NCI-H2196 treated with DMSO at 0.1 percent for 48 hours (cell line): ENCODE data around the gene FBXW7.
A peak's percentile ranks its signal among the peaks of the same experiment; 100 is the strongest.

Experiments
- DNase-seq: peaks from one replicate; lab custom pipeline; 2025; ENCODE audit not compliant: unreplicated experiment; lab: John Stamatoyannopoulos, UW

Gene FBXW7, protein sequence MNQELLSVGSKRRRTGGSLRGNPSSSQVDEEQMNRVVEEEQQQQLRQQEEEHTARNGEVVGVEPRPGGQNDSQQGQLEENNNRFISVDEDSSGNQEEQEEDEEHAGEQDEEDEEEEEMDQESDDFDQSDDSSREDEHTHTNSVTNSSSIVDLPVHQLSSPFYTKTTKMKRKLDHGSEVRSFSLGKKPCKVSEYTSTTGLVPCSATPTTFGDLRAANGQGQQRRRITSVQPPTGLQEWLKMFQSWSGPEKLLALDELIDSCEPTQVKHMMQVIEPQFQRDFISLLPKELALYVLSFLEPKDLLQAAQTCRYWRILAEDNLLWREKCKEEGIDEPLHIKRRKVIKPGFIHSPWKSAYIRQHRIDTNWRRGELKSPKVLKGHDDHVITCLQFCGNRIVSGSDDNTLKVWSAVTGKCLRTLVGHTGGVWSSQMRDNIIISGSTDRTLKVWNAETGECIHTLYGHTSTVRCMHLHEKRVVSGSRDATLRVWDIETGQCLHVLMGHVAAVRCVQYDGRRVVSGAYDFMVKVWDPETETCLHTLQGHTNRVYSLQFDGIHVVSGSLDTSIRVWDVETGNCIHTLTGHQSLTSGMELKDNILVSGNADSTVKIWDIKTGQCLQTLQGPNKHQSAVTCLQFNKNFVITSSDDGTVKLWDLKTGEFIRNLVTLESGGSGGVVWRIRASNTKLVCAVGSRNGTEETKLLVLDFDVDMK

DNA sequence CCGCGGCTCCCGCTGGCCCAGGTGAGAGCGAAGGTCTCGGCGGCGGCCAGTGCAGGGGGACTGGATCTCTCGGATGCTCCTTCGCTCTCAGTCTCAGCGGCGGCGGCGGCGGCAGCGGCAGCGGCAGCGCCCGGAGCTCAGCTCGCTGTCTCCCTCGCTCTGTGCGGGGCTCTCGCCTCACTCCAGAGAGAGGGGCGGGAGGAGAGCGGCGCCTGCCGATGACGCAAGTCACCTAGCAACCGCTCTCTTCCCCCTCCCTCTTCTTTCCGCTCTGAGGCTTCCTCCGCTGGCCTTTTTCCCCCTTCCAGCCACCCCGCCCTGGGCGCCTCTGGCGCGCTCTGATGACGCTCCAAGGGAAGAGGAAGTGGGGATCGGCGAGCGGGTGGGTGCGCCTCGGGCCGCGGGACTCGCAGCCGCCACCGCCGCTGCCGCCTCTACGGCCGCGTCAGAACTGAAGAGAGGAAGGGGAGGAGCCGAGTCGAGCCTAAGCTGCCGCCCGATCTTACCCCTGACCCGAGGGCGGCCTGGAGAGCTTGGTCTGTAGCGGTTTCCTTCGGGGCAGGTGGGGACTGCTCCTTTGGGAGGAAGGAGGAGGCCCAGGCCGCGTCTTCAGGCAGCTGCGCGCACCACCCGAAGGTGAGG is at the start of gene FBXW7:
Gene FBXW7 (minus strand): TSS at position 190 of the 642 bp plus-strand sequence. CDS start 124,289 bp downstream, outside the sequence.
- DNase-seq, result peak; percentile 82

DNA sequence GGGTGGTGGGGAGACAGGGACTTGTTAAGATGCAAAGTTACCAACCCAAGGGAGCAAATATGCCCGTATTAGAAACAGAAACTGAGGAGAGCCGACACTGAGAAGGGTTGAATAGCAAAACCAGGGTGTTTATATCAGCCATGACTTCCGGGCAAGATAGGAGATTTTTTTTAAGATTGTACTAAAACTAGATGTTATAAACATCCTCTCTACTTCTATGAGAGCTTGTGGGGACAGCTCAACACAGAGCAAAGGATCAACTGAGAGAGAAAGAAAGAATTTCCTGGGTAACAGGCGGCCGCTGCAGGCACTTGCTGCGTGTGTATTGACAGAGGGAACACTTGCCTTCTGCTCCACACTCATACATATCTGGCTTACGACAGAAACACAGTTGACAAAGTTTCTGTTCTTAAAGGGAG is 49.1 kb upstream of the FBXW7 start:
- DNase-seq, result no peak

DNA sequence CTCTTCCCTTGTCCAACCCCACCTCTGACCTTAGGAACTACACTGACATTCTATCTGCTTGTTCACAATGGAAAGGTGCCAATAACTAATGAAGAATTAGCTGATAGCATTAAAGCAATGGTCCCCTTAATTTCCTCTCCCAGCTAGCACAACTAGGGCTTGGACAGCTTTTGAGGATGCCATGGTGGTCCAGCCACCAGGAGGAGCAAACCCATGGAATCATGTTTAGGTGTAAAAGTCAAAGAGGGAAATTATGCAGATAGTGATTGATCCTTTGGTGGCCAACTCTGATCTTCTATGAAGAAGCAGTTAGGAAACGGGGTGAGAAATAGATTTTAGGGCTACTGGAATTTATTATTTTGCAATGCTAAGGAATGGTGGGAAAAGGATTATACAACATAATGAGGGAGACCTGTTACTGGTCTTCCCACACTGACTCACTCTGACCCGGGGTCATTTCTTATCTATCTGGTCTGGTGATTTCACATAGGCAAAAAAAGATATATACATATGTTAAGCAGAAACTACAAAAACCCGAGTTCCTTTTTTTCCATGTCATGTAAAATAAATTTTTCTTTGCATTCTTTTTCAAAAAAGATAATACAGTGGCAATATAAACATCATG is 45.8 kb upstream of the FBXW7 start:
- DNase-seq, result no peak

DNA sequence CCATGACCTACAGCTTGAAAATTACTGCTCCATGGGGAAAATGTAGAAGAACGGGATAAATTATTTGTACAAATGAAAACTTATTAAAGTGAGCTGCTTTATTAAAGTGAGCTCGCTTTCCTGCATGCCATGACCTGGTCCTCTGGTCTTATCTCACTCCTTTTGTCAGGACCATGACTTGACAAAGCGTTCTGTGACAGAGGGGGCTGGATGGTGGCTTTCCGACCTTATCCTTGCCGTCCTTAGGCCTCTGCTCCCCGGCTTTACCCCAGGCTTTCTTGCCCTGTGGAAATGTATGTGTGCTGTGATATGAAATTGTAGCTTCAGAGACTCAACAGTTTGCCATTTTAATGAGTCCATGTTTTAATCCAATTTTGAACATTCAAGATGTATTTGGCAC is 44.0 kb upstream of the FBXW7 start:
- no peak for DNase-seq

DNA sequence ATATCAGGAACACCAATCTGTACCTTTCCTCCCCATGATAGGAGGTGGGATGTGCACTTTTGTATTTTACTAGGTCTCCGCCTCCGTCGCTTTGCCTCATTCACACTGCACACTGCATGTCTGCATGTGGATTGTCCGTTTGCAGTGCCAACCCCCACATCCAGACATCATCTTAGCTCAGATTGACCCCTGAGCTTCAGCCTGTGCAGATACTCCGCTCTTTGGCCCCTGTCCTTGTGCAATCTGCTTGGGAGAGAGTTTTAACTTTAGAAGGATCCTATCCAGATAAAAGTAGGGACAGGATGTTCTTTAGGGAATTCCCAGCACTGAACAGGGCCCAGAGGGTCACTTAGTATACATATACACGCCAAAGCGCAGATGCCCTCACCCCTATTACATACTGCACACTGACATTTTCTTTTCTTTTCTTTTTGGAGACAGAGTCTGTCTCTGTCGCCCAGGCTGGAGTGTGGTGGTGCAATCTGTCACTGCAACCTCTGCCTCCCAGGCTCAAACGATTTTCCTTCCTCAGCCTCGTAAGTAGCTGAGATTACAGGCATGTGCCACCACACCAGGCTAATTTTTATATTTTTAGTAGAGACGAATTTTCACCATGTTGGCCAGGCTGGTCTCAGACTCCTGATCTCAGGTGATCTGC is 43.3 kb upstream of the FBXW7 start:
- DNase-seq, result no peak

DNA sequence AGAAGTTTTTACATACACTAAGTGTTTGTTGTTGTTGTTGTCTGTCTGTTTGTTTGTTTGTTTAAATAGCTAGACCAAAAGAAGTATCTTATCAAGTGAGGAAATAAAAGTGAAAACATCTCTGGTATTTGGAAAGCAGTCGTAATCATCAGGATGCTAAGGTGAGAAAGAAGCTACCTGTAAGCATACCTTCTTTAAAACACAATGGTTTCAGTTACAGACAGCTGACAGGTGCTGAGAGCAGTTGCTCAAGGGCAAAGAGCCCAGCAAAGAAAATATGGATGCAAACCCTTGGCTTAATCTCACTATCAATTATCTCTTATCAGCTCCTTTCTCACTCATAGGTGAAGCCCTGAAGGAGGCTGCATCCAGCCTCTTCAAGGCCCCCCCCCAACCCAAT is 42.8 kb upstream of the FBXW7 start:
- DNase-seq, result no peak

DNA sequence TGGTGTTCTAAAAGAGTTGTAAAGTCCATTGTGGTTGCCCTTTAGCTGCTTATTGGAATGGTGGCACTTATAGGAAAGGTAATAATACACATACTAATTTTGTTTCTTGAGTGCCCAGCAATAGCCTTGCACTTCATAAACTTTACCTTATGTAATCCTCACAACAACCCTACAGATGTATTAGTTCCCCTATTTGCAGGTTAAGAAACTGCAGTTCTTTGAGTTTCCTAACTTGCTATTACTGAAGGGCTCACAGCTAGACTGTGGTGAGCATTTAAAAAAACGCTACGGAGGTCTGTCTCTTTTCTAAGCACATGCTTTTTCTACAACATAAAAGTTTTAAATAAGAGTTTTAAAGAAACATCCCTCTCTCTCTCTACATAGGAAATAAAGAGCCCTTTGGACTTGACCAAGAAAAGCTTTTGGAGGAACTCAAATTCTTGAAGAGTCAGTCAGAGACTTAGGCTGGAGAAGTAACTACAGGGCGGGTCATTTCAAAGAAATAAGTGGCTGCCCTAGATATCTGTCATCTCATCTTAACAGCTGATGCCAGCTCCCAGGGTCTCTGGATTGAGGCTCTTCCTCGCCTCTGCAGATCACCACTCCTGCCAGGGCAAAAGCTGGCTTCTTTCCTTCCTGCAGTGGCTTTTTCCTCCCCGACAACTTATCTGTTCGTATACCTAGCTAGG is 42.0 kb upstream of the FBXW7 start:
- DNase-seq, result no peak

DNA sequence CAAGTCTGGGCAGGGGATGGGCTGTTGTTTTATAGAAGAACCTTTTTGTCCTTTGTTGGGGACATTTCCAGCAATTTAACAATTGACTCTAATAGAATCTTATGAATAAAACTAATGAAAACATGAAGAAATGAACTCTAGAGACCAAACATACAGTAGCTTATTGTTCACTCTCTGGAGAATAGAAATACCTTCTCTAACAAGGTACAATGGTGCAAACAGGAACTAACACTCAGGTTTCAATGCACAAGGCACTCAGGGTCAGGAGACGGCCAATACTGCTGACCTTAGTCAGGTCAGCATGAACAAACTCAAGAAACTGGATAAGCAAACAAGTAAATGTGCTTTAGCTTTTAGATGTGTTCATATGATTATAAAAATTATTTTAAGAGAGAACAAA is 39.6 kb upstream of the FBXW7 start:
- DNase-seq, result no peak

DNA sequence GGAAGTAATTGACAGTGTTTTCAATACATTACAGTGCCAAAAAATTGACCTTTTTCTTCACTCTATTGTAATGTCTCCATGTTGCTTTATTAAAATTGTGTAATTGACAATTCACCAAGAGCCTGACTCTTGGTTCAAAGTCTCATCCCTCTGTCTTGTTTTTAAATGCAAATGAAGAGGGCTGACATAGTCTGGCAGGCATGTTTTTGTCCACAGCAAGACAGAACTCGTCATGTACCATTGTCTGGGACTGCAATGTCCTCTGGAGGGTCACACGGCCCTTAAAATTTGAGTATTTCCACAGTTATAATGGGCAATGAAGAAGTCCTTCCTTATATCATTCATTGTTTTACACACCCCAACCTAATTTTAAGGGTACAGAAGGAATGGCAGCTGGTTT is 38.0 kb upstream of the FBXW7 start:
- no peak for DNase-seq

DNA sequence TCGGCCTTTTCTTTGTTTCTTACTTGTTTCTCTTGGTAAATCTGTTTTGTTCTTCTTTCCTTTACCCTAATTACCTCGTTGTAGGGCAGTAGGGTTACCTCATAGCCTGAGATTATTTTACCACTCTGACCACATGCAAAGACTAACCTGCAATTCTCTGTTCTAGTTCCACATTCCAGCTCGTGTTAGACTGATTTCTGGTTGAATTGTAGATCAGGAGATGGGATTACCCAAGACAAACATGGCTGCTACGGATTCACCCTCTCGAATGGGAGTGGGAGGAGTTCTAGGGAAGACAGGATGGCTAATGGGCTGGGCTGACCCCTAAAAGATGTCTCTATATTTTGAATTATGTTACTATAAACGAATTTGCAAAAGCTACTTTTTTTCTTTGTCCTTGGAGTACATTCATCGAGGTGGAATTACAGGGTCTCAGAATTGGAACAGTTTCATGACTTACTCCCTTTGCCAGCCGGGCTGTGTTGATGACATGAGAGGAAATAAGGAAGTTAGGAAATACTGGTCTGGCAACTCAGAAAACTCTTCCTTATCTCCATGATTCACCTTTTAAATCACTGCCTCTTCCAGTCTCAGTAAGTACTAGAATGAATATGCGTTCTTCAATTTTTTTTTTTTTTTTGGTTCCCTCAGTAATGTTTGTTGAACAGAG is 36.7 kb upstream of the FBXW7 start:
- DNase-seq, result no peak

DNA sequence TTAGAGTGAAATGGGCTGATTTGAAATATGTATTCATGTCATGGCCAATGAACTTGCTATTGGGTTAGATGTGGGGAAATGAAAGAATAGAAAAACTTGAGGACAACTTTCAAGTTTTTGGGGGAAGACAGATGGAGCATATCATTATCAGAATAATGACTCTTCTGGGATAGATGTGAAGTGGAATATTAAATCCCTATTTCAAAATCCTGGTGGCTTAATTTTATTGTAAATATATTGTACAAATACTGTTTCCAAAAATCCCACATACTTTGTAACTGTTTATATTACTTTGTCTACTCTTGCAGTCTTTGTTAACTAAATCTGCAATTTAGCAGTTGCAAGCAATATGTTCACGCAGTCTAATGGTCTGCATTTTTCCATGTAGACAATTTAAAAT is 35.9 kb upstream of the FBXW7 start:
- DNase-seq, result no peak

DNA sequence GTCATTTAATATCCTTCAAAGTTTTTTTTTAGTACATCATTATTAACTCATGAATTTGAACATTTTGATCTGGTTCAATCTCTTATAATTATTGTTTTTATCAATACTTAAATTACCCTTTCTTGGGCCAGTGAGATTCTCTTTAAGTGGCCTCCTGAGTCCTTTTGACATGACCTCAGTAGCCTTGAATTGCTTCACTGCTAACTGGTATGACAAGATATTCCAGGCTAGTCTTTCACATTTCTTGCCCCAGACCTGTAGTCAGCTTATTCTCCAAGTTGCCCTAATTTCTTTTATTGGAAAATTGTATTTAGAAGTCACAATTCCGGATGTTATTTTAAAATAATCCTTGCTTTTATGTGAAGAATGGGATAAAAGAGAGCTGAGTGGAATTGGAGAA is 35.4 kb upstream of the FBXW7 start:
- no peak for DNase-seq

DNA sequence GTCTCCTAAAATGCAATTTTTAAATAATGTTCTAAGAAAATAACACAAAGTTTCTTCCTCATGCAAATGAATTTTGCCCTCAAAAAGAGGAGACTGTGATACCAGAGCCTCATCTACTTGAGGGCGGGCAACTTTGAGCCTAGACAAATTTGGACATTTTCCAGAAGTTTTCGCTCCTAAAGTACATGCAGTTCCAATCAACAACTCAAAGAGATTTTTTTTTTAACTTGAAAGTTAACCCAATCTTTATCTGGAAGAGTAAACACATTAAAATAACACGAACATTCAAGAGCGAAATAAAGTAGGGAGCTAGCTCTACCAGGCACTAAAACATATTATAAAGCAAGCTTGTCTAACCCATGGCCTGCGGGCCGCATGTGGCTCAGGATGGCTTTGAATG is 29.4 kb upstream of the FBXW7 start:
- DNase-seq, result no peak

DNA sequence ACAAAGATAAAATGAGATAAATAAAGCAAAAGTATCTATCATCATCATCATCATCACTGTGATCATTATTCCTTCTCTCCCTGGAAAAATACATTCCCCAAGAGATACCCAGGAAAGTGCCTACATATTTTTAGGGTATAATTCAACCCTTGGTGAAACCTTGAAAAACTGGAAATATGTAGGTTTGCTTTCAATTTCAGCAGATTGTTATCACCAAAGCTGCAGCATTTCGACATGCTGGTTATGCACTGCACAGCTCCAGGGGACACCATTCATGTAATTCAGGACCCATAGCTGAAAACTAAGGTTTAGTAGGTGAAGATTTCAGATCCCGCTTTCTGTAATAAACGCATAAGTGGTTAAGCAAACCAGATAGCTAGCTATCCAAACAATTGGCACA is 28.4 kb upstream of the FBXW7 start:
- DNase-seq, result no peak

DNA sequence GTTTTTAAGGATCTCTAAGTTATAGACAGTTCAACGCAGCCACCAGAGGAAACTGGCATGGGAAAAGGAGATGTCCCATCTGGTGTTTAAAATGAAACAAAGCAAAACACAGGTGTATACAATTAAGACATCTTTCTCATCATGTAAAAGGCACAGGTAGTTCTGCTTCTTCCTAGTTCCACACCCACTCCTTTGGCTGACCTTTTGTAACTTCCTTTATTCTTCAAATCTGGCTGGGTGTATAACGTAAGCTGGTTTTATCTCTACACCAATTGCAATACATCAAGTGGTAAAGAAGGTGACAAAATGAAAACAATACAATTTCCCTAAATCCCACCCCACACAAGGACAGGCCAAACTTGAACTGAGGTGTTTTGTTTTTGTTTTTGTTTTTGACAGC is 27.3 kb upstream of the FBXW7 start:
- no peak for DNase-seq

DNA sequence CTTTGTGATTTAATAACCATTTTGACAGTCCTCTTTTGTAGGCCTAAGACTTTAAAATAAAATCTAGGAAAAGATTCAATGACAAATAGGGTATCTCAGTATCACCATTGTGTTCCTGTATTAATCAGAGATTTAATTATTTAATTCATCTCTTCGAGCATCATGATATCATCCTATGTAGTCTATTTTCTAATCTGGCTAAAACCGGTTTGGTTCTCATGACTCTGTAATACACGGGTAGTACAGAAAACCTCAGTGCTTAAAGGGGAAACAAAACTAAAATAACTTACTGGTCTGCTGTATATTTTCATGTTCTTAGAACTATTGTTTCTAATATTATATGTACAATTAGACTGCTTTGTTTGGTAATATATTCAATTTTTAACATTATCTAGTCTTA is 23.7 kb upstream of the FBXW7 start:
- DNase-seq, result no peak

DNA sequence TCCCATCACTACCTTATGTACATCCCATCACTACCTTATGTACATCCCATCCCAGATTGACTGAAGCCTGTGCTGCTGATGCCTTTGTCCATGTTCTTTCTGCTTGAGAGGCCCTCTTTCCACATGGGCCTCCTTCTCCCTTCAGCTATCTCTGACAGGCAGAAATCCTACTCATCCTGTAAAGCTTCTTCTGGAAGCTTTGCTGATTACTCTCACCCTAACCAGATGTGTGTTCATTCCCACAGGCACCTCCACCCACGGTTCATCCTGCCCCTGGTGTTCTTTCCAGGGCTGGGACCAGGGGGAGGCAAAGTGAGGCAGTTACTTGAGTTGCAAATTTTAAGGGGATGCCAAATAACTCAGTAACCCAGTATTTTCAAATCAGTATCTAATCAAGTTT is 22.5 kb upstream of the FBXW7 start:
- no peak for DNase-seq

DNA sequence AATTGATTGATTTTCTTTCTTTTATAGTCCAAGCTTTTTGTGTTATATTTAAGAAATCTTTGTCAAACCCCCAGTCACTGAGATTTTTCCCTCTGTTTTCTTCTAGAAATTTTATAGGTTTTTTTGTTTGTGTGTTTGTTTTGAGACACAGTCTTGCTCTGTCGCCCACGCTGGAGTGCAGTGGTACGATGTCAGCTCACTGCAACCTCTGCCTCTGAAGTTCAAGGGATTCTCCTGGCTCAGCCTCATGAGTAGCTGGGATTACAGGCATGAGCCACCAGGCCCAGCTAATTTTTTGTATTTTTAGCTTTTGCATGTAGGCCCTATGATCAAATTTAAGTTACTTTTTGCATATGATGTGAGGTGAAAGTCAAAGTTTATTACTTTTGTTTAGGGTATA is 20.9 kb upstream of the FBXW7 start:
- no peak for DNase-seq

DNA sequence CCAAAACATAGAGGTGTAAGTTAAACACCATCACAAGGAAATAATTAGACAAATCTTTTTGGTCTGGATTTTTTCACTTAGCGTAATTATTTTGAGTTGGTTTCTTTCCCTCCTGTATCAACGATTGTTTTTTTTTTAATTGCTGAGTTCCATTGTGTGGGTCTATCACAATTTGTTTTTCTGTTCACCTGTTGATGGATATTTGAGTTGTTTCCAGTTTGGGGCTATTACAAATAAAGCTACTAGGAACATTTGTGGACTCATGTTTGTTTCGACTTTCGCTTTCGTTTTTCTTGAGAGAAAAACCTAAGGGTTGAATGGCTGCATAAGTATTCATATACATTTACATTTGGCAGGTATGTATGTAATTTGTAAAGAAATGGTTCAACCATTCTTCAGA is 20.4 kb upstream of the FBXW7 start:
- DNase-seq, result no peak

DNA sequence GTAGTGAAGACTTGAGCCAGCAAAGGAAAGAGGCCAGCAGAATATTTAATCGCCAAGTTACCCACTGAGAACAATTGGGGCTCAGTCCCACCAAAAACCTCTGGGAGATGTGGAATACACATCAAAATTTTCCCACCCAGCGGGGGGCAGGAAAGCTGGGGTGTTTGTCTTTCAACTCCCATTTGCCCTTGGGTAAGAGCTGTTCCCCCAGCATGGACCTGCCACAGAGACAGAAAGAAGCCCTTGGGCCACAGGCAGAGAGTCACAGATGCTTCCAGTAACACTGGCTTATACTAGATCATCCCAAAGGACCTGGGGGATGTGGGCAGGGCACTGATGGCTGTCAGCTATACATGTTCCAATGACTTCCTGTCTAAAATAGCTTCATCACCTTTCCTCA is 18.9 kb upstream of the FBXW7 start:
- DNase-seq, result no peak
